HG03060 (cell line): Measurements from ENCODE around the gene CDHR2.

Experiments used
- ATAC-seq: cut with Tn5 transposase; IDR thresholded peaks from one replicate; pipeline ENCODE4 v1.9.1; 2021; ENCODE audit warnings: low read depth, moderate number of reproducible peaks; ENCODE audit not compliant: unreplicated experiment

CDHR2 gene

GRCh38 chr5:176629853-176630680, 80.9 kb downstream of the CDHR2 start, which contains the start of the genes EIF4E1B and SNCB:
EIF4E1B (plus strand) TSS chr5:176630675; CDS start chr5:176642788, 12,113 bp downstream.
SNCB (minus strand) TSS chr5:176630534; CDS start chr5:176629654, 880 bp downstream.
- ATAC-seq: no peak

GRCh38 chr5:176630681-176631222, 81.6 kb downstream of the CDHR2 start:
- ATAC-seq: no peak

- no peak for ATAC-seq
These were observed 82.5 kb downstream of the CDHR2 start for GRCh38 chr5:176631383-176632200.

GRCh38 chr5:176632745-176633144, 83.6 kb downstream of the CDHR2 start:
- no peak for ATAC-seq

- ATAC-seq: no peak
These were observed 84.5 kb downstream of the CDHR2 start for GRCh38 chr5:176633598-176633997.

GRCh38 chr5:176636426-176636825, 87.3 kb downstream of the CDHR2 start:
- no peak for ATAC-seq

GRCh38 chr5:176637556-176637955, 88.4 kb downstream of the CDHR2 start:
- no peak for ATAC-seq

- no peak for ATAC-seq
These were observed 89.3 kb downstream of the CDHR2 start for GRCh38 chr5:176638437-176638836.

- ATAC-seq: no peak
These were observed 90.1 kb downstream of the CDHR2 start for GRCh38 chr5:176639208-176639607.

GRCh38 chr5:176639981-176640380, 90.8 kb downstream of the CDHR2 start:
- no peak for ATAC-seq

GRCh38 chr5:176640616-176641015, 91.5 kb downstream of the CDHR2 start:
- ATAC-seq: no peak

- no peak for ATAC-seq
These were observed 93.7 kb downstream of the CDHR2 start for GRCh38 chr5:176642675-176643490.

GRCh38 chr5:176643491-176644219, 94.5 kb downstream of the CDHR2 start:
- no peak for ATAC-seq

- no peak for ATAC-seq
These were observed 95.2 kb downstream of the CDHR2 start for GRCh38 chr5:176644294-176644693.

- no peak for ATAC-seq
These were observed 95.9 kb downstream of the CDHR2 start for GRCh38 chr5:176644878-176645670.
